Effector memory CD4-positive, alpha-beta T cell (primary cell): ENCODE results near the gene FAM227A.
"Not testable (repeated sequence)": the region's sequence is repeated elsewhere in the genome, so short reads cannot be mapped to it uniquely, and the experiment has no call there.

Source experiments
- DNase-seq, 3 donors: peaks; one replicate each; pipeline ENCODE4 v3.0.0-alpha.2; 2020
- H3K27ac ChIP-seq: 2 replicates; pipeline ENCODE4 v1.7.0; 2013; ENCODE audit warnings: mild to moderate bottlenecking, low read length, moderate library complexity; ENCODE audit not compliant: insufficient read depth, poor library complexity, severe bottlenecking
- H3K27me3 ChIP-seq: replicated peaks from 2 replicates; pipeline ENCODE4 v1.7.0; 2013; ENCODE audit warnings: mild to moderate bottlenecking, low read length; ENCODE audit not compliant: insufficient read depth, control insufficient read depth, poor library complexity, severe bottlenecking
- H3K36me3 ChIP-seq: 2 replicates; pipeline ENCODE4 v1.7.0; 2013; ENCODE audit warnings: mild to moderate bottlenecking, low read length, moderate library complexity; ENCODE audit not compliant: control insufficient read depth, insufficient read depth
- H3K4me1 ChIP-seq: 2 replicates; pipeline ENCODE4 v1.7.0; 2013; ENCODE audit warnings: low read length, mild to moderate bottlenecking; ENCODE audit not compliant: control insufficient read depth, insufficient read depth, poor library complexity, severe bottlenecking
- H3K4me3 ChIP-seq: 2 replicates; pipeline ENCODE4 v1.7.0; 2013; ENCODE audit warnings: low read length, low read depth, mild to moderate bottlenecking; ENCODE audit not compliant: insufficient read depth, poor library complexity, severe bottlenecking
- H3K9me3 ChIP-seq: 2 replicates; pipeline ENCODE4 v1.7.0; 2013; ENCODE audit warnings: mild to moderate bottlenecking, low read length, moderate library complexity; ENCODE audit not compliant: control insufficient read depth

The FAM227A gene

GRCh38 chr22:38638728-38639127 is 17.5 kb downstream of the FAM227A start:
- no peaks in the 10 kb centered on the region for H3K9me3 ChIP-seq
- no peaks in the 10 kb centered on the region for H3K27me3 ChIP-seq
- no peak overlapping the region for H3K27ac ChIP-seq
- H3K4me1 ChIP-seq, result no peaks in the 10 kb centered on the region
- H3K4me3 ChIP-seq, result no peak overlapping the region
- no peaks in the 10 kb centered on the region for H3K36me3 ChIP-seq
- no peak for DNase-seq

- Histone ChIP-seq H3K27ac (no peak overlapping the region), H3K4me1 (no peaks in the 10 kb centered on the region), H3K9me3 (no peaks in the 10 kb centered on the region), H3K36me3 (no peaks in the 10 kb centered on the region), H3K27me3 (no peaks in the 10 kb centered on the region), H3K4me3 (no peak overlapping the region)
- no peak for DNase-seq
These were observed 18.0 kb downstream of the FAM227A start for GRCh38 chr22:38638216-38638615.

- DNase-seq, result no peak
- Histone ChIP-seq H3K4me3 (no peak overlapping the region), H3K36me3 (no peaks in the 10 kb centered on the region), H3K9me3 (no peaks in the 10 kb centered on the region), H3K4me1 (no peaks in the 10 kb centered on the region), H3K27ac (no peak overlapping the region), H3K27me3 (no peaks in the 10 kb centered on the region)
These were observed 23.7 kb downstream of the FAM227A start for GRCh38 chr22:38632528-38632927.

GRCh38 chr22:38631724-38632123 is 24.5 kb downstream of the FAM227A start:
- no peak for DNase-seq
- no peaks in the 10 kb centered on the region for H3K36me3 ChIP-seq
- H3K27me3 ChIP-seq, result no peaks in the 10 kb centered on the region
- no peak overlapping the region for H3K27ac ChIP-seq
- H3K4me3 ChIP-seq, result no peak overlapping the region
- H3K9me3 ChIP-seq, result no peaks in the 10 kb centered on the region
- H3K4me1 ChIP-seq, result no peaks in the 10 kb centered on the region

GRCh38 chr22:38629108-38629507 is 27.1 kb downstream of the FAM227A start:
- Histone ChIP-seq H3K9me3 (no peaks in the 10 kb centered on the region), H3K4me1 (no peaks in the 10 kb centered on the region), H3K36me3 (no peaks in the 10 kb centered on the region), H3K4me3 (no peak overlapping the region), H3K27ac (no peak overlapping the region), H3K27me3 (no peaks in the 10 kb centered on the region)
- DNase-seq, result no peak

- Histone ChIP-seq H3K4me3 (no peak overlapping the region), H3K27me3 (no peaks in the 10 kb centered on the region), H3K4me1 (no peaks in the 10 kb centered on the region), H3K9me3 (no peaks in the 10 kb centered on the region), H3K36me3 (no peaks in the 10 kb centered on the region), H3K27ac (no peak overlapping the region)
- no peak for DNase-seq
These were observed 27.7 kb downstream of the FAM227A start for GRCh38 chr22:38628444-38628843.

GRCh38 chr22:38623351-38623750 is 32.8 kb downstream of the FAM227A start:
- no peak for DNase-seq
- Histone ChIP-seq H3K27ac (no peak overlapping the region), H3K4me3 (no peak overlapping the region), H3K9me3 (no peaks in the 10 kb centered on the region), H3K4me1 (no peaks in the 10 kb centered on the region), H3K36me3 (no peaks in the 10 kb centered on the region), H3K27me3 (no peaks in the 10 kb centered on the region)

- Histone ChIP-seq H3K27me3 (no peaks in the 10 kb centered on the region), H3K4me3 (no peak overlapping the region), H3K36me3 (no peaks in the 10 kb centered on the region), H3K4me1 (no peaks in the 10 kb centered on the region), H3K9me3 (peaks cover 8% of the 10 kb centered on the region), H3K27ac (no peak overlapping the region)
- no peak for DNase-seq
These were observed 37.5 kb downstream of the FAM227A start for GRCh38 chr22:38618682-38619081.

- Histone ChIP-seq H3K4me3 (no peak overlapping the region), H3K36me3 (no peaks in the 10 kb centered on the region), H3K9me3 (peaks cover 8% of the 10 kb centered on the region), H3K4me1 (no peaks in the 10 kb centered on the region), H3K27me3 (no peaks in the 10 kb centered on the region), H3K27ac (no peak overlapping the region)
- no peak for DNase-seq
These were observed 37.9 kb downstream of the FAM227A start for GRCh38 chr22:38618258-38618657.

- H3K27me3 ChIP-seq, result not testable (repeated sequence)
These were observed 41.2 kb downstream of the FAM227A start for GRCh38 chr22:38615064-38615405.

More at GRCh38 chr22:38615064-38615405, 41.2 kb downstream of the FAM227A start:
- not testable (repeated sequence) for H3K27ac ChIP-seq, DNase-seq, H3K36me3 ChIP-seq, H3K4me1 ChIP-seq, H3K9me3 ChIP-seq, H3K4me3 ChIP-seq
